HepG2 (cell line): ENCODE results near the gene SDC1. TPM values are rescaled to one million over a fixed set of nuclear protein-coding genes. Genes with fewer than 3 reads are reported as not detected.

Experiments used
- ATAC-seq: fragments of 200-7000 bp; cut with Tn5 transposase; 3 replicates; pipeline ENCODE4 v1.9.1; 2020; ENCODE audit warnings: mild to moderate bottlenecking, moderate library complexity
- BruUV-seq: library from RNA; stranded (reverse); fragments of 400-500 nt; replicated peaks from 2 replicates; lab custom pipeline; 2021; lab: Mats Ljungman, UMichigan
- CTCF ChIA-PET: fragments of 300-600 bp; formaldehyde crosslinking; extraction: SDS; loops from one replicate; lab custom pipeline; 2021; ENCODE audit warnings: low total read pairs, inconsistent platforms, low intra/inter-chr PET ratio; lab: Yijun Ruan, JAX
- POLR2A ChIA-PET: fragments of 350-600 bp; sonication (Branson Sonifier 250); formaldehyde crosslinking; loops from one replicate; lab custom pipeline; 2020; ENCODE audit warnings: antibody characterized with exemption, inconsistent platforms; lab: Yijun Ruan, JAX
- DNase-seq: peaks from one replicate; pipeline ENCODE4 v3.0.0-alpha.2; 2015; ENCODE audit warnings: low spot score
- FAIRE-seq: peaks from 3 replicates; lab custom pipeline; 2011; peaks lifted over from hg19 to GRCh38; lab: Jason Lieb, UNC
- H2AFZ ChIP-seq: one replicate; pipeline ENCODE4 v1.6.1; 2011; ENCODE audit warnings: low read length, inconsistent platforms
- H3K27ac ChIP-seq: fragments of 300-600 bp; 3 replicates; pipeline ENCODE4 v1.8.0; 2011; ENCODE audit warnings: mixed run types, mild to moderate bottlenecking, mixed read lengths, low read length, inconsistent platforms; ENCODE audit not compliant: insufficient read depth; ENCODE audit errors: extremely low read length
- H3K27me3 ChIP-seq, 2 experiments: fragments of 200-600 bp in 1 of 2; 2 replicates in 1 of 2; 3 replicates in 1 of 2; pipeline versions ENCODE4 v1.6.0 to v1.8.0; 2011; ENCODE audit warnings: low read length in 2 of 2, mild to moderate bottlenecking in 2 of 2, moderate library complexity in 2 of 2, inconsistent platforms in 1 of 2; ENCODE audit not compliant: insufficient read depth in 2 of 2, control insufficient read depth in 1 of 2
- H3K36me3 ChIP-seq, 2 experiments: fragments of 200-600 bp in 1 of 2; replicated peaks in 1 of 2; 2 replicates in 1 of 2; 3 replicates in 1 of 2; pipeline versions ENCODE4 v1.5.1 to v1.8.0; 2011; ENCODE audit warnings: low read length in 2 of 2, inconsistent platforms in 1 of 2; ENCODE audit not compliant: insufficient read depth in 2 of 2, control insufficient read depth in 1 of 2
- H3K4me1 ChIP-seq: 2 replicates; pipeline ENCODE4 v1.5.1; 2012; ENCODE audit warnings: low read length, inconsistent platforms; ENCODE audit not compliant: insufficient read depth
- H3K4me2 ChIP-seq: 2 replicates; pipeline ENCODE4 v1.6.0; 2011; ENCODE audit warnings: low read depth, low read length, inconsistent platforms
- H3K4me3 ChIP-seq, 3 experiments: fragments of 200-600 bp in 1 of 3; sonication (generic), shearing (Covaris generic) in 1 of 3; replicated peaks in 1 of 3; 2 replicates each; pipeline ENCODE4 v1.5.1; 2011 to 2016; ENCODE audit warnings: low read length in 3 of 3, inconsistent platforms in 2 of 3, low read depth in 2 of 3, mild to moderate bottlenecking in 2 of 3, control low read depth in 1 of 3, mixed read lengths in 1 of 3; ENCODE audit not compliant: insufficient read depth in 1 of 3
- H3K79me2 ChIP-seq: one replicate; pipeline ENCODE4 v1.6.1; 2011; ENCODE audit warnings: low read length, inconsistent platforms; ENCODE audit not compliant: insufficient read depth
- H3K9ac ChIP-seq: 2 replicates; pipeline ENCODE4 v1.6.0; 2011; ENCODE audit warnings: mild to moderate bottlenecking, low read depth, low read length, inconsistent platforms; ENCODE audit not compliant: insufficient read depth
- H3K9me3 ChIP-seq: 2 replicates; pipeline ENCODE4 v1.5.1; 2012; ENCODE audit warnings: mild to moderate bottlenecking, low read length
- H4K20me1 ChIP-seq: 2 replicates; pipeline ENCODE4 v1.6.0; 2011; ENCODE audit warnings: inconsistent platforms, mild to moderate bottlenecking, low read length, moderate library complexity; ENCODE audit not compliant: insufficient read depth
- AGO2 ChIP-seq: fragments of 200-400 bp; formaldehyde crosslinking; optimal IDR thresholded peaks from 2 replicates; pipeline ENCODE3; 2017; ENCODE audit warnings: mild to moderate bottlenecking, low read depth, low read length, moderate library complexity
- CAMTA2 ChIP-seq: sonication (generic); formaldehyde crosslinking; IDR thresholded peaks from 2 replicates; pipeline ENCODE4 v1.4.0; 2020; ENCODE audit warnings: mild to moderate bottlenecking, missing genetic modification reagents, borderline replicate concordance
- CHD4 ChIP-seq: fragments of 200-600 bp; sonication (generic); IDR thresholded peaks from 2 replicates; pipeline ENCODE4 v1.7.0; 2017; ENCODE audit warnings: mild to moderate bottlenecking, low read length, borderline replicate concordance
- GATAD2A ChIP-seq: IDR thresholded peaks from 2 replicates; pipeline ENCODE4 v1.6.1; 2016
- HDAC1 ChIP-seq: sonication (generic); formaldehyde crosslinking; IDR thresholded peaks from 2 replicates; pipeline ENCODE4 v1.5.1; 2020; ENCODE audit warnings: mild to moderate bottlenecking, missing genetic modification reagents
- HIC2 ChIP-seq: sonication (generic); formaldehyde crosslinking; IDR thresholded peaks from 2 replicates; pipeline ENCODE4 v1.9.0; 2022; ENCODE audit warnings: low read depth, missing genetic modification reagents
- HNF4G ChIP-seq, 2 experiments: sonication (generic) in 1 of 2; formaldehyde crosslinking in 1 of 2; IDR thresholded peaks; 2 replicates each; pipeline versions ENCODE4 v1.4.0 to v1.6.1; 2011 to 2020; ENCODE audit warnings: borderline replicate concordance in 2 of 2, low read depth in 2 of 2, mild to moderate bottlenecking in 2 of 2, low read length in 1 of 2, missing genetic modification reagents in 1 of 2, moderate library complexity in 1 of 2
- REPIN1 ChIP-seq: sonication (generic); formaldehyde crosslinking; IDR thresholded peaks from 2 replicates; pipeline ENCODE4 v1.8.0; 2022; ENCODE audit warnings: missing genetic modification reagents, low read depth, mild to moderate bottlenecking, borderline replicate concordance
- SP140L ChIP-seq: sonication (generic); formaldehyde crosslinking; IDR thresholded peaks from 2 replicates; pipeline ENCODE4 v1.4.0; 2020; ENCODE audit warnings: missing genetic modification reagents, borderline replicate concordance
- SP4 ChIP-seq: sonication (generic); formaldehyde crosslinking; IDR thresholded peaks from 2 replicates; pipeline ENCODE4 v1.8.1; 2023; ENCODE audit warnings: mild to moderate bottlenecking, missing genetic modification reagents
- U2AF2 ChIP-seq: fragments of 200-400 bp; formaldehyde crosslinking; IDR thresholded peaks from 2 replicates; pipeline ENCODE4 v1.6.1; 2017; ENCODE audit warnings: low read depth, mild to moderate bottlenecking, low read length
- ZFP37 ChIP-seq: sonication (generic); formaldehyde crosslinking; IDR thresholded peaks from 2 replicates; pipeline ENCODE4 v1.4.0; 2020; ENCODE audit warnings: missing genetic modification reagents, borderline replicate concordance
- ZNF225 ChIP-seq: sonication (generic); formaldehyde crosslinking; IDR thresholded peaks from 2 replicates; pipeline ENCODE4 v1.4.0; 2020; ENCODE audit warnings: mild to moderate bottlenecking, missing genetic modification reagents
- ZNF720 ChIP-seq: sonication (generic); formaldehyde crosslinking; IDR thresholded peaks from 2 replicates; pipeline ENCODE4 v1.4.0; 2020; ENCODE audit warnings: missing genetic modification reagents
- ZNF784 ChIP-seq: sonication (generic); formaldehyde crosslinking; IDR thresholded peaks from 2 replicates; pipeline ENCODE4 v1.5.1; 2020; ENCODE audit warnings: missing genetic modification reagents, mild to moderate bottlenecking, borderline replicate concordance
- ZSCAN9 ChIP-seq: IDR thresholded peaks from 2 replicates; pipeline ENCODE4 v1.6.1; 2016; ENCODE audit warnings: borderline replicate concordance
- WGBS: methylation state at CpG from one replicate; pipeline ENCODE4 v1.1.6; 2017; ENCODE audit warnings: low lambda C conversion rate; 5-methylcytosine and 5-hydroxymethylcytosine counted together
- in situ Hi-C: cut with HindIII; loops from 2 replicates; pipeline ENCODE4 v1.10.0; 2017; ENCODE audit warnings: low pct_unique_long_range_greater_than_20kb; ENCODE audit not compliant: extremely low pct_ligation_motif_present
- intact Hi-C: fragments of 100-400 bp; cut with micrococcal nuclease; formaldehyde crosslinking; loops from one replicate; pipeline ENCODE4 v1.10.0; 2022; ENCODE audit not compliant: unreplicated experiment
- polyA plus RNA-seq, 8 experiments: library from polyadenylated mRNA; depleted of rRNA in 3 of 8; stranded (reverse) in 7 of 8; unstranded in 1 of 8; fragments of >200 nt; fragmentation: Illumina TruSeq in 4 of 8; extraction: Trizol in 4 of 8; gene quantifications; 2 replicates each; pipeline versions ENCODE4 v1.2.1 to v1.2.3, GENCODE V29; 2011 to 2016; ENCODE audit warnings: low read depth in 4 of 8, missing spikeins in 1 of 8, mixed read lengths in 1 of 8; ENCODE audit not compliant: insufficient read depth in 1 of 8
- total RNA-seq, 5 experiments: library from RNA; depleted of rRNA; stranded (reverse); fragments of >200 nt; fragmentation: Illumina TruSeq; extraction: Trizol; gene quantifications; 2 replicates each; pipeline ENCODE4 v1.2.3, GENCODE V29; 2016; ENCODE audit warnings: low read depth in 1 of 5
- TF ChIP-seq, protein P1 (sequence below): sonication (generic); formaldehyde crosslinking; IDR thresholded peaks from 2 replicates; pipeline ENCODE4 v1.5.1; 2020; ENCODE audit warnings: mild to moderate bottlenecking, missing genetic modification reagents, moderate library complexity

The SDC1 gene
- total and polyA plus RNA-seq, 2 of the 13 experiments (the other 11 are each of a cell fraction or from before 2014, with no cell fraction given): 108 to 119 TPM

DNA sequence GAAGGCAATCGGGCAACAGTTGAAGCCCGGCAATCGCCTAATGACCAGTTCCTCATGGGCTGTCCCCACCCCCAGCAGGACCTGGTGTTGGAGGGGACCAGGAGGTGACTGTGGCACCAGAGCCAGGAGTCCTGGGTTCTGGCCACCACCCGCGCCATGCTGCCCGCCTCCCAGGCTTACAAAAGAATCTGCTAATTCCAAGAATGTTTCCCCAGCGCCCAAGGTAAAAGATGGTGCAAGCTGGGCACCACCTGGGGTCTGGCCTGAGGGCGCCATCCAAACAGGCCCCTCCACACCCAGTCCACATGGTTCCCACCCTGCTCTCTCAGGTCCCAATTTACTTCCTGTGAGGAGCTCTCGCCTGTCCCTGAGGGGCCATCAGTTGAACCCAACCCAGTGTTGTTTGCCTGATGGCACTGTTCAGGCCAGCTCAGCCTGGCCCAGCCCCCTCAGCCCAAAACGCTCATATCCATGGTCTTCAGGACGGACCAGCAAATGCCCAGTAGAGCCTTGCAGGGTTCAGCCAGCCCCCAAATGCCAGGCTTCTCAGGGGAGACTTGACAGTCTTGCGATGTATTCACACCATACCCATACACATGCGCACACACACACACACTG lies 5.1 kb downstream of the SDC1 start:
- H3K9me3 ChIP-seq: no peaks in the 10 kb centered on the region
- WGBS: 93% methylated on average over 9 of the region's 13 CpGs
- H3K27me3 ChIP-seq: no peaks in the 10 kb centered on the region
- POLR2A ChIA-PET: interaction anchor here (6.4 kb wide), 1 partner anchor 13 kb away, joined by 94 read pairs; no protein-coding TSS in a partner anchor
- FAIRE-seq (no peak), ATAC-seq (no peak), DNase-seq (no peak)
- TF ChIP-seq CAMTA2 (CRISPR knock-in tag): no peak
- TF ChIP-seq CHD4: no peak
- no peak for TF ChIP-seq ZSCAN9 (CRISPR knock-in tag)
- TF ChIP-seq ZFP37 (CRISPR knock-in tag): no peak
- no peak for TF ChIP-seq ZNF784
- TF ChIP-seq SP4 (CRISPR knock-in tag): no peak
- TF ChIP-seq REPIN1: no peak
- no peak for TF ChIP-seq U2AF2
- no peak for TF ChIP-seq ZNF225 (CRISPR knock-in tag)
- no peak for TF ChIP-seq SP140L (CRISPR knock-in tag)
- no peak for TF ChIP-seq ZNF720 (CRISPR knock-in tag)
- no peak for TF ChIP-seq GATAD2A (CRISPR knock-in tag)
- no peak for TF ChIP-seq HIC2
- TF ChIP-seq HDAC1 (CRISPR knock-in tag): no peak
- TF ChIP-seq AGO2: peak; percentile 27
- TF ChIP-seq, protein P1, sequence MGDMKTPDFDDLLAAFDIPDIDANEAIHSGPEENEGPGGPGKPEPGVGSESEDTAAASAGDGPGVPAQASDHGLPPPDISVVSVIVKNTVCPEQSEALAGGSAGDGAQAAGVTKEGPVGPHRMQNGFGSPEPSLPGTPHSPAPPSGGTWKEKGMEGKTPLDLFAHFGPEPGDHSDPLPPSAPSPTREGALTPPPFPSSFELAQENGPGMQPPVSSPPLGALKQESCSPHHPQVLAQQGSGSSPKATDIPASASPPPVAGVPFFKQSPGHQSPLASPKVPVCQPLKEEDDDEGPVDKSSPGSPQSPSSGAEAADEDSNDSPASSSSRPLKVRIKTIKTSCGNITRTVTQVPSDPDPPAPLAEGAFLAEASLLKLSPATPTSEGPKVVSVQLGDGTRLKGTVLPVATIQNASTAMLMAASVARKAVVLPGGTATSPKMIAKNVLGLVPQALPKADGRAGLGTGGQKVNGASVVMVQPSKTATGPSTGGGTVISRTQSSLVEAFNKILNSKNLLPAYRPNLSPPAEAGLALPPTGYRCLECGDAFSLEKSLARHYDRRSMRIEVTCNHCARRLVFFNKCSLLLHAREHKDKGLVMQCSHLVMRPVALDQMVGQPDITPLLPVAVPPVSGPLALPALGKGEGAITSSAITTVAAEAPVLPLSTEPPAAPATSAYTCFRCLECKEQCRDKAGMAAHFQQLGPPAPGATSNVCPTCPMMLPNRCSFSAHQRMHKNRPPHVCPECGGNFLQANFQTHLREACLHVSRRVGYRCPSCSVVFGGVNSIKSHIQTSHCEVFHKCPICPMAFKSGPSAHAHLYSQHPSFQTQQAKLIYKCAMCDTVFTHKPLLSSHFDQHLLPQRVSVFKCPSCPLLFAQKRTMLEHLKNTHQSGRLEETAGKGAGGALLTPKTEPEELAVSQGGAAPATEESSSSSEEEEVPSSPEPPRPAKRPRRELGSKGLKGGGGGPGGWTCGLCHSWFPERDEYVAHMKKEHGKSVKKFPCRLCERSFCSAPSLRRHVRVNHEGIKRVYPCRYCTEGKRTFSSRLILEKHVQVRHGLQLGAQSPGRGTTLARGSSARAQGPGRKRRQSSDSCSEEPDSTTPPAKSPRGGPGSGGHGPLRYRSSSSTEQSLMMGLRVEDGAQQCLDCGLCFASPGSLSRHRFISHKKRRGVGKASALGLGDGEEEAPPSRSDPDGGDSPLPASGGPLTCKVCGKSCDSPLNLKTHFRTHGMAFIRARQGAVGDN: peak; percentile 19; the same call in 1 of the 2 replicates
- no peak for TF ChIP-seq HNF4G (IDR thresholded peaks at IDR 0.05; ENCODE audit: borderline replicate concordance, low read depth, low read length)
- TF ChIP-seq HNF4G (CRISPR knock-in tag; IDR thresholded peaks at IDR 0.05; ENCODE audit: borderline replicate concordance, low read depth): no peak
- H3K9ac ChIP-seq: no peak overlapping the region
- no peak overlapping the region for H3K27ac ChIP-seq
- H3K4me3 ChIP-seq: no peak overlapping the region
- H3K4me2 ChIP-seq: no peak overlapping the region
- H2AFZ ChIP-seq: no peak overlapping the region
- peaks cover 0 to 2% of the 10 kb centered on the region in 2 experiments; a peak in 2 of 5 replicates for H3K36me3 ChIP-seq
- intact Hi-C loops (no loop called here), in situ Hi-C loops (loop anchor here (5.0 kb wide), 1 partner anchor 33 kb away; no protein-coding TSS in a partner anchor)
- H3K79me2 ChIP-seq: peaks cover 80% of the 10 kb centered on the region
- no peaks in the 10 kb centered on the region for H4K20me1 ChIP-seq
- BruUV-seq: no TSS peak
- CTCF ChIA-PET: no interaction called here
- peaks cover 84% of the 10 kb centered on the region for H3K4me1 ChIP-seq
